HG02870 (cell line): ENCODE data around the gene GIPC2.
A peak's percentile ranks its signal among the peaks of the same experiment; 100 is the strongest.

Experiments used
- ATAC-seq: cut with Tn5 transposase; IDR thresholded peaks from one replicate; pipeline ENCODE4 v1.9.1; 2021; ENCODE audit warnings: mild to moderate bottlenecking, moderate library complexity; ENCODE audit not compliant: unreplicated experiment

GIPC2 gene

DNA sequence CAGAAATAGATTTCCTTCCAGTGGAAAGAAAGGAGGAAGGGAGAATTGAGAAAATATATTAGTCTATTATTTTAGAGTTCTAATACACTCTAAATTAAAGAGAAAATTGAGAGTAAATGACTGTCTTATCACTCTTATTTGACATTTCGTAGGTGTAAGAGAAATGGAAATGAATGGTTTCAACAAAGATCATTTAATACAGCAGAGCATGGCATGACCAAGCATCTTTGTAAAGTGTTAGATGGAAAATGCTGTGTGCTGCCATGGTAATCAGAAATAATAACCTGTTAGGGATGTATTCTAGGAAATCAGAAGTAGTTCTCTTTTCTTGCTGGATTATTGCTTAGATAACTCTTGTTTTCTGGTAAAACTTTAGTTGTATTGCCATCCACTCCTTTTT lies 90.9 kb downstream of the GIPC2 start:
- no peak for ATAC-seq

DNA sequence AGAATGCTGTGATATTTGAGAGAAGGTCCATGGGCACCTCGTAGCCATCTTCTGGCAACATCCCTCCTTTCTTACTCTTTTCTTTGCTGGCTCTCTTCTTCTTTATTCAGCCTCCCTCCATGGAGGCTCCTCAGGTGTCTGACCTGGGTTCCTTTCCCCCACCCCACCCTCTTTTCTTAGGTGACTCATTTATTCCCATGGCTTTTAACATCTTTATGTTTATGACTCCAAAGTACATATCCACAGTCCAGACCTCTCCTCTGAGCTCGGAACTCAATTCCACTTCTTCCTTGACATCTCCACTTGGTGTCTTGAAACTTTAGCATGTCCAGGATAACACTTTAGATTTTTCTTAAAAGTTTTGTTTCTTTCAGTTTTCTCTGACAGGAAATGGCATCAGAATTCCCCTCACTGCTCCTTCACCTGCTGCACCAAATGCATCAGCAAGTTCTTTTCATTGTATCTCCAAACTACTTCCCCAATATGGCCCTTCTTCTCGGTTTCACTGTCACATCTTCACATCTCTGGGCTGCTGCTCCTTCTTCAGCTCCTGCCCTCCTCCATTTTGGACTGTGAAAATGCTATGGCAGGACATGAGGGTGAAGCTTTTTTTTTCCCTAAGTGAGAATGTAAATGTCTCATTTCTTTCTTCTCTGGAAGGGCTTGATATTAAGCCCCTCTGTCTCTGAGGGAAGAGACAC lies 95.9 kb downstream of the GIPC2 start:
- ATAC-seq: peak; percentile 40

DNA sequence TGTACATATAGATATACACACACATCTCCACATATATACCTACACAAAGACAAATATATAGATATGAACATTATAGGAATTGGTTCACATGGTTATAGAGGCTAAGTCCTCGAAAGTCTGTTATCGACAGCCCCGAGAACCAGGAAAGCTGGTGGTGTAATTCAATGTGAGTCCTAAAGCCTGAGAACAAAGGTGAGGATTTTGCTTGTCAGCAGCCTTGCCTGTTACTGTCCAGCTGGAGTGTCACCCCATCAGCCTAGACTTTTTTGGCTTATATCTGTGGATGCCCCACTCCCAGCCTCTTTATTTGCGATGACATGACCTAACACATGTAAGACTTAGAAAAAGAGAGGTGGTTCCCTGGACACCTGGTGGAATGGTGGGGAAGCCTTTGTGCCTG lies 97.0 kb downstream of the GIPC2 start:
- peak; percentile 3 for ATAC-seq

DNA sequence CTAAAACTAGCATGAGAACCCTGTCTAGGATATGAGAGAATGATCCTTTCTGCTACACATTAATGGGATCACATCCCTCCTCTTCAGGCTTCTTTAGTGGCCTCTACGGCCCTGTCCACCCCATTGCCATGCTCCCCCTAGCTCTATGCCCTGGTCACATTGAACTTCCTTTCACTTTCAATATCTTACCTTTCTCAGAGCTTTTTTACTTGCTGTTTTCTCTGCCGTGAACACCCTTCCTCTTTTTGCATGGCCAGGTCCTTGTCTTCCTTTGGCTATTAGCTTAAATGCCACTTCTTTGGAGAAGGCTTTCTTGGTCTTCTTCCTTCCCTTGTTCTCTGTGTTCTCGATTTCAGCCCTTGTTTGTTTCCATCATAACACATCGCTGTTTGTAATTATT lies 97.4 kb downstream of the GIPC2 start:
- ATAC-seq: peak; percentile 57

DNA sequence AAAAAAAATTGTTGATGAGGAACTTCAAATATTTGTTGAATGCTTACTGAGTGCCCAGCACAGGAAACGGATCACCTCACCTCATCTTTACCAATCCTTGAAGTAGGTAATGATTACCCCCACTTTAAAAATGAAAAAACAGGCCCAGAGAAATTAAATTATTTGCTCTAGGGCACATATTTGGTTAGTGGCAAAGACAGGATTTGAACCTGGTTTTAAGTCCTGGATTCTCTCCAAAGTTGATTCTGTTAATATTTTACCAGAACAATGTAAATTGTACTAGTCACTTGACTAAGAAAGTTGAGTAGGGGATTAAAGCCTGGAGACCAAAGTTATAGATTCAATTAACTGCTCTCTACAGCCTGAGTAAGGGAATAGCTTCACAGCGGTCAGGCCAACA lies 97.9 kb downstream of the GIPC2 start:
- ATAC-seq: no peak

DNA sequence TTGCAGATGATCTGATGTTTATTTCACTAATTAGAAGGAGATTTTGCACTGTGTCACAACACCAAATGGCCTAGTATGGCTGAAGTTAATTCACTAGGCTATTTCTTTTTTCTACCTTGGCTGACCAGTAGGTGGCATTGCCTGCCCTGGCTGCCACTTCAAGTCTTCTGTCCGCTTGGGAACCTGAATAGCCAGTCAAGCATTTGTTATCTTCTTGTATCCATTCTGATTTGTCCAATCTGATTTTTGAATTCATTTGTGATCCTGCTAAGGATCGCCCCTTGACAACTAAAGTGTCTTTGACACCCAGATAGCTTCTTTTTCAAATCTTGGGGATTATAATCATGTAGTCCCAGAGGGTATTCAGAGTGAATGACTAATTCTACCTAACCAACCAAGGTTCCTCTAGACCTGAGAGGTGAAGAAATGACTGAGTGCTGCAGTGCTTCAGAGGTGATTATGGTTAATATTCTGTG lies 99.4 kb downstream of the GIPC2 start:
- peak; percentile 75 for ATAC-seq

DNA sequence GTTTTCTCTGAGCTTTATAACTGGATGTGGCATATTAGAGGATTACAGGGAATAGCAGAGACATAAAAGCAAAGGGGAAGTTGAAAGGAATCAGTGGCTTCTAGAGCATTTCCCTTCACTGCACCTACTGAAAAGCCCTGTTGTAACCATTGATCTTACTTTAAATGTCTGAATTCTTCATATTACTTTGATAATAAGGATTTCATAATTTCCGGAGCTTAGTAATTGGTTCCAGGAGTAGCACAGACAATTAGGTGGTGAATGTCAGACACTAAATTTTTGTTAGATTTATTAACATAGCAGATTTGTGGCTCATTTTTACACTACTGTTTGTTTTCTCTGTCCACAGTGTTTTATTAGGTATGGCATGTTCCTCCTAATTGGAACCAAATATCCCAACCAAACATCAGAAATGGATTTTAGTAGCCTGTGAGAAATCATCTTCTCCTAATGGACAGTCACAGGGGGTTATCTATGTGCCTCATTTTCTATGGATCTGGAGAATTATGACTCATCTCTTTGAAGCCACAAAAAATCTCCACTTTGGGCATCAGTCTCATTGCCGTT lies 100.5 kb downstream of the GIPC2 start:
- no peak for ATAC-seq

DNA sequence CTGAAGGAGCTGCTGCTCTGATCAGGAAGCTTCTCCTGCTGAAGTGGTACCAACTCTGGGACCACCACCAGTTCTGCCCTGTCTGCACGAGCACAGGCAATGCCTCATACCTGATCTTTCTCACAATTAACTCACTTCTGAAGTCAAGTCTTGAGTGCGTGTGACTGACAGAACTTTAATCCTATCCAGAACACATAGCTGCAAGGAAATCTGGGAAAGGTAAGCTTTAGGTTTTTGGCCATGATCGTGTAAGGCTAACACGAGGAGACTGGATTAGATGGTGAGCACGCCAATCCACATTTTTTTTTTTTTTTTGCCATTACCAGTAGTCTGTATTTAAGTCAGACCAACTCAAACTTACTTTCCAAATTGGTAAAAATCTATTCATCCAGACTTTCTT lies 101.3 kb downstream of the GIPC2 start:
- ATAC-seq: no peak

DNA sequence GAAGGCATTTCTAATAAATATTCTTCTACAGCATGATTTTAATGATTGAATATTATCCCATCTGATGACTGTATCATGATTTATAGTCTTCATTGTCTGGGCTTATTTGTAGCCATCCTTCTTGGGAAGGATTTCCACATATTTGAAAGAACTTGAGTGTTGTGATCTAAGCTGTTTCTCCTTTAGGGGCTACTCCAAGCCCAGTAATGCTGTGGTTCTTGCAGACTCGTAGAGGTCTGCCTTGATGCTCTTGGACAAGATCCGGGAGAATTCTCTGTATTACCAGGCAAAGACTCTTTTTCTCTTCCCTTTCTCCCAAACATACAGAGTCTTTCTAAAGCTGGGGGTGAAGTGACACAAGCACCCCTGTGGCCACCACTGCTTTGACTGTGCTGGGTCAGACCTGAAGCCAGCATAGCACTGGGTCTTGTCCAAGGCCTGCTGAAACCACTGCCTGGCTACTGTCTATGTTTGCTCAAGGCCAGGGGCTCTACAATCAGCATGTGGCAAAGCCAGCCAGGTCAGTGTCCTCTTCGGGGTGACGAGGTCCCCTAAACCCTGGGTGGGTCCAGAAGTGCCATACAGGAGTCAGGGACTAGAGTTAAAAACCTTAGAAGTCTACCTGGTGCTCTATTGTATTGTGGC lies 107.4 kb downstream of the GIPC2 start:
- no peak for ATAC-seq

DNA sequence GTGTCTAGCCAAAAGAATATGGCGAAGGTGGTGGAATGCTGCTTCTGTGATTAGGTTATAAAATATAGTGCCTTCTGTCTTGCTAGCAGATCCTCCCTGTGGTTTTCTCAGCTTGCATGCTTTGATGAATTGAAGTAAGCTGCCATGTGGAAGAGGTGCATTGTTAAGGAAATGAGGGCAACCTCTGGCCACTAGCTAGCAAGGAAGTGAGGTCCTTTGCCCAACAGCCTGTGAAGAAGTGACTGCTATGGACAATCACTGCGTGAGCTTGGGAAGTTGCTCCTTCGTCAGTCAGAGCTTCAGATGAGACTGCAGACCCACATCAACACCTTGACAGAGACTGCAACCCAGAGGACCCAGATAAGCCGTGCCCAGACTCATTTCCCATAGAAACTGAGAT lies 109.4 kb downstream of the GIPC2 start:
- no peak for ATAC-seq

DNA sequence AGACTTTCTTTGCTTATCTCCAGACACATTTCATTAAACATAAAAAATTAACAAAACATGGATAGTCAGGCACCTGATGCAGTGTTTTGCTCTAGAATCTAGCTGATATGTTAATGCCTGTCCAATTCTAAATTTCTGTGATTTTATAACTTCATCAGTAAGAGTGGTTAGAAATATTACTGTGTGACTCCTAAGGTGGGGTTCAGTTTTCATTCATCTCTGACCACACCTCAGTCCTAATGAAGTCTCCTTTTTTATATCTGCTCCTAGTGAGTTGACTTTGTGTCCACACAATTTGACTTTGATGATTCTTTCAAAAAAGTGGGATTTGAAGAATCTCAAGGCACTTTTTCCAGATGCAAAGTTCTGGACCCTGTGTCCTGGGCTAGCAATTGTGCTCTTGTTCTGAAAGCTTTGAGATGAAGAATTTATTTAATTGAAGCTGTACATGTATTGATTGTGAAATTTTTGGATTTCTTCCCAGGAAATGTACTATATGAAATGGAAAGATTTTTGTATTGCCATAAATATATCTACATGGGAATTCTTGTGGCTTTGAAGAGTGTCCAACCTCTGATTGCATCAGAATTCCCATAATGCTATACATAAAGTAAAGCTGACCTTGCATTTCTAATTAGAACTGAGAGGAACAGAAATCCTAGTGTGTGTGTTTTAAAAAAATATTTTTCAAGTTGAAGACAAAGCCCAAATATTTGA lies 111.2 kb downstream of the GIPC2 start:
- no peak for ATAC-seq

DNA sequence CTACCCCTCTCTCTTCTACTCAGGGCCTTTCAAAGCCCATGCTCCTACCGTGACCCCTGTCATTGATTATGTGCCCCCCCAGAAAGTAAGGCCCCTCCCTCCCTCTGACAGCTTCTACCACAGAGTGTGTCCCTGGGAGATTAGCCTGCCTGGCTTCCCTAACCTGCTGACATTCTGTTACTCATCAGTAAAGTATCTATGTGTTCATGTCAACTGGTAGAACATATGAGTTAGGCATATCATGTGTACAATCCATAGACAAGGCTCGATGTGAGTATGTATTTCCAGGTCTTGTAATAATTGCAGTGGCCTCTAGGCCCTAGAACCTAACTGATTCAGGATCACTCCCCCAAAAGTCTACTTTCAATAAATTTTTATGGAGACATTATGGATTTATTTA lies 120.0 kb downstream of the GIPC2 start:
- ATAC-seq: no peak

DNA sequence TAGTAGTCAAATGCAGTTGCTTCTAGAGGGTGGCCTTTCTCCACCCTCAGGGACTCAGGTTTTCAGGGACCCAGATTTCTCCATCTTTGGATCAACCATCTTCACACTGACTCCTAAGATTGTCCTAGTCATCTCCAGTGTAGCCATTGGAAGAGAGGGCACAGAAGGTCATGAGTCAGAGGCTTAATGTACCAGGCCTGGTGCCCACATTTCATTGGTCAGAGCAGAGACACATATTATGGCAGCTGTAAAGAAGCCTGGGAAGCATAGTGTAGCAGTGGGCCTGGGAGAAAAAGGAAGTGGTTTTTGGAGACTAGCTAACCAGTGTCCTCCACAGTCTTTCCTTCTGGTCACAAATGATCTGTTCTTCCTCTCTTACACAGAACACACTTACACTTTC lies 122.5 kb downstream of the GIPC2 start:
- ATAC-seq: no peak

DNA sequence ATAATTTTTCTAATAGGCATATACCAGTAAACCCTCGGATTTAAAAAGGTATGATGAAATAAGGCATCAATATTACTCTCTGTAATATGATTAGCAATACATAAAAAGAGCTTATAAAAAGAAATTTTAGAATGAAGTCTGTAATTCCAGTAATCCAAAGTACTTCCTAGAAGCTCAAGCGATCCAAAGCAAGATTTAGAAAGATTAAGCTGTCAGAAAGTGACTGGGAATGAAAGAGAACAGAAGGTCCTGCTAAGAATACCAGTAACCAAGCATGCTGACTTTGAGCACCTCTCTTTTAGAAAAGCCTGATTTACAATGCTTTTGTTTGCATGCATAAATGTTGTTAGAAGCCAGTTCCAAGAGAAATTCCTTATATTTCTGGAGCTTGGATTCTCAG lies 125.1 kb downstream of the GIPC2 start:
- no peak for ATAC-seq

DNA sequence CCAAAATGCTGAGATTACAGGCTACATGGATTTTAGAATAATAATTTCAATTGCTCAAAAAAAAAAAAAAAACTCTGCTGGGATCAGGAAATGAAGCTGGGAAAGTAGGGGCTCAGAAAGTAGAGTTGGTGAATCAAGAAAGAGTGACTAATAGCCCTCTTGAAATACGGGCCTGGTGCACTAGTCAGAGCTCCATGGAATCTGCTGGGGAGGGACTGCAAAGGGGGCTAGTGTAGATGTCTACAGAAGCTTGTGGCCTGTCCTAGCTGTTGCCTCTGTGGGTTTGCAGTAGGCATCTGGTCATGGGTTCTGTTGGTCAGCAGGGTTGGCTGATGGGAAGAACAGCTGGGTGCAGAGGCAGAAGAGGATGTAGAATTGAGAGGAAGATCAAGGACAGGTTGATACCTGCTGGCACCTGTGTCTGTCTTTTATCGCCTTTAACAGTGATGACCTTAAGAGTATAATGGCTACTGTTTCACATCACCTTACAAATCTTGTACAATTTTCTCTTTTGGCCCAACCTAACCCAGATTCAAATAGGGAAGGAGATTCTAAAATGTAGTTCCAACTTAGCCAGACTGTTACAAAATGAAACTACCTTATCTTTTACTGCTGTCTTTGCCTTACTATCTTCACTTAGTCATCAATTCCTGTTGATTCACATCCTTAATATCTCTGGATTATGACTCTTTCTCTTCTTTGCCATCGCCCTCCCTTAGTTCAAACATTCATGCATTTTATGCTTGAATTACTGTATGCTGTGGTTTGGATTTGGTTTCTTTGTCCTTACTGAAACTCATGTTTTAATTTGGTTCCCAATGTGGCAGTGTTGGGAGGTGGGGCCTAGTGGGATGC lies 126.2 kb downstream of the GIPC2 start:
- ATAC-seq: no peak

DNA sequence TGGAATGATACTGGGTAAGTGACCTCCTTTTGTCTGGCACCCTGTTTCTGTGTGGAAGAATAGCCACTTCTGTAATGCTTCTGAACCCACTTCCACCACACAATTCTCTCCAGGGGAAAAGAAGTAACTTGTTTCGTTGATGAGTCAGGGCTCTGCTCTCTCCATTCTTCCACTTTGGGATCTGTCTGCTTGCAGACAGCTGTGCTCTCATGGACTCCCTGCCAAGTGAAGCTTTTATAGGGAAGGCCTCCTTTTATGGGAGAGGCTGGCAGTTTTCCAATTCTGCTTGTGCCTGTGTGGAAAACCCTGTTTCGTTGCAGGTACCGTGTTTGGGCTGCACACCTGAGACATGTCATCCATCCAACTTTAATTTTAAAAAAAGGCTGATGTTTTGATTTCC lies 130.7 kb downstream of the GIPC2 start:
- ATAC-seq: no peak

DNA sequence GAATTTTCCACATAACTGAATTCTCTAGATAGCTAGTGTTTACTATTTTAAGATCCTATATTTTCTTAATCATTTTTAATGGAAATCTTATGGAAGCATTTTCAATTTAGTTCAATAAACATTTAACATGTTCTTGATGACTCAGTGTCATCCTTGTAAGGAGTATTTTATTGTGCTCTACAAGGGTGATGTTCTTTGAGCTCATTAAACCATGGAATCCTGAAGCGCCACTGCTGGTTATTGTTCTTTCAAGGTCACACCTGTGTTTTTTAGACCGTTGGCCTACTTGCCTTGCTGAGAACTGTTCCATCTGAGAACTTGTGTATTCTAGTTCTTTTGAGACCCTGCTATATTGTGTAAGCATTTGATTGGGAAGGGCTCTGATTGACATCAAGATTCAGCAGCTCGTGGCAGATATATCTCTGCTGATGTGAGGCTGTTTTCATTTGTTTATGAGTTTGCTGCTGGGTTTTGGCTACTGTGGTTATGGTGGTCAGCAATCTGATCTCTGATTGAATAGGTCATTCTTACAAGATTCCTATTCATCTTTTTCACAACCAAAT lies 132.0 kb downstream of the GIPC2 start:
- ATAC-seq: no peak

DNA sequence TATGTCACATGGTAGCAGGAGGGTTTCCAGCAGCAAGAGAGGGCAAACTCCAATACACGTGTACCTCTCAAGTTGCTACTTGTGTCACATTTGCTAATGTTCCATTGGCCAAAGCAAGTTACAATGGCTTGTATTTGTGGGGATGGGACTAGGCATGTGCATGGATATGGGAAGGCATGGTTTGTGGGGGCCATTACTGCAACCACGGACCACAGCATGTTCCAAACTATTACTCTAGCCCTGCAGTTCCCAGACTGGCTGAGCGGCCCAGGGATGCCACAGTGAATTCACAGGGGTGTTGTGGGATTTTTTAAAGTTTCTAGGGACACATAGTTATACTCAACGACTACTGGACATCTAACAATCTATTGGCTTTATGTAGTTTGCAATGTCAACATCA lies 133.1 kb downstream of the GIPC2 start:
- ATAC-seq: no peak

DNA sequence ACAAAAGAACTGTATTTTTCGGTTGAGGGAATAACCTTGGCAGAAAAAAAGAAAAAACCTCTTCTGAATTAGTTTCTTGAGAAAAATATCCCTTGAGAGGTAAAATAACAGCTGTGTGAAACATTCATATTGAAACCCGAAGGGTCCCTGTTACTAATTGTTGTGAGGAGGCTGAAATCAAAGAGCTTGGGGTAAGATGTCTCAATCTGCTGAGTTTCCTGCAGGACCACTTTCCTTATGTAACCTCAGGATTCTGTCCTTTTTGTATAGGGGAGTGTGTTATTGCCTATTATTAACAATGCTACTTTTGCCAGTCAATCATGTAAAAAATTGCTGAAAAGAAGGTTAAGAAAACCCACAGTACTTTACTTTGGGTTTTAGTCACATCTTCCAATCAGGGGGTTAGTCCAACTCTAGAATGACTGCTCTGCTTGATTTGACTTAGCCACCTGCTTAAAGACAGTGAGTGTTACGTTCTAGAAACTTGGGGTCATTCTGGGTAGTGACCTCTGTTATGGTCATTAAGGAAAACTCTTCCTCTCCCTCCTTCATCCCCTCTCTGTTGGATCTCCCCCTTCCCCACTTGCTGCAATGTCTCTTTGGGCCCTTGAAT lies 138.8 kb downstream of the GIPC2 start:
- ATAC-seq: peak; percentile 96
